ENCODE results near the gene TLL2. TPM values are rescaled to one million over a fixed set of nuclear protein-coding genes. Genes with fewer than 3 reads are reported as not detected.

Gene TLL2
- total RNA-seq, 4 donors from 2014 or later: 0.13 to 2.4 (median 1.8) TPM

DNA sequence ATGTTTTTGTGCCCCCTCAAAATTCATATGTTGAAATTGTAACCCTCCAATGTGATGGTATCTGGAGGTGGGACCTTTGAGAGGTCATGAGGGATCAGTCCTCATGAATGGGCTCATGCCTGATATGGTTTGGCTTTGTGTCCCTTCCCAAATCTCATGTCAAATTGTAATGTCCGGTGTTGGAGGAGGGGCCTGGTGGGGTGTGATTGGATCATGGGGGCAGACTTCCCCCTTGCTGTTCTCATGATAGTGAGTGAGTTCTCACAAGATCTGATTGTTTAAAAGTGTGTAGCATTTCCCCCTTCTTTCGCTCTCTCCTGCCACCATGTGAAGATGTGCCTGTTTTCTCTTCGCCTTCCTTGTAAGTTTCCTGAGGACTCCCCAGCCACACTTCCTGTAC, 53.4 kb downstream of the TLL2 start:
- Histone ChIP-seq H3K27ac (no peak overlapping the region), H3K36me3 (no peaks in the 10 kb centered on the region), H3K27me3 (no peaks in the 10 kb centered on the region), H3K4me1 (peaks cover 7 to 9% of the 10 kb centered on the region in 2 donors), H3K9me3 (no peaks in the 10 kb centered on the region), H3K4me3 (replicated peaks in 1 of 3) (no peak overlapping the region)
- no peak for DNase-seq
- intact Hi-C loops (cut with DNase I): no loop called here
- WGBS, 2 donors: 92 to 95% methylated on average over 3 of the region's 3 CpGs
- TF ChIP-seq POLR2A (IDR thresholded peaks at IDR 0.05): no peak
- TF ChIP-seq, protein P1, sequence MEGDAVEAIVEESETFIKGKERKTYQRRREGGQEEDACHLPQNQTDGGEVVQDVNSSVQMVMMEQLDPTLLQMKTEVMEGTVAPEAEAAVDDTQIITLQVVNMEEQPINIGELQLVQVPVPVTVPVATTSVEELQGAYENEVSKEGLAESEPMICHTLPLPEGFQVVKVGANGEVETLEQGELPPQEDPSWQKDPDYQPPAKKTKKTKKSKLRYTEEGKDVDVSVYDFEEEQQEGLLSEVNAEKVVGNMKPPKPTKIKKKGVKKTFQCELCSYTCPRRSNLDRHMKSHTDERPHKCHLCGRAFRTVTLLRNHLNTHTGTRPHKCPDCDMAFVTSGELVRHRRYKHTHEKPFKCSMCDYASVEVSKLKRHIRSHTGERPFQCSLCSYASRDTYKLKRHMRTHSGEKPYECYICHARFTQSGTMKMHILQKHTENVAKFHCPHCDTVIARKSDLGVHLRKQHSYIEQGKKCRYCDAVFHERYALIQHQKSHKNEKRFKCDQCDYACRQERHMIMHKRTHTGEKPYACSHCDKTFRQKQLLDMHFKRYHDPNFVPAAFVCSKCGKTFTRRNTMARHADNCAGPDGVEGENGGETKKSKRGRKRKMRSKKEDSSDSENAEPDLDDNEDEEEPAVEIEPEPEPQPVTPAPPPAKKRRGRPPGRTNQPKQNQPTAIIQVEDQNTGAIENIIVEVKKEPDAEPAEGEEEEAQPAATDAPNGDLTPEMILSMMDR (IDR thresholded peaks at IDR 0.05): no peak

DNA sequence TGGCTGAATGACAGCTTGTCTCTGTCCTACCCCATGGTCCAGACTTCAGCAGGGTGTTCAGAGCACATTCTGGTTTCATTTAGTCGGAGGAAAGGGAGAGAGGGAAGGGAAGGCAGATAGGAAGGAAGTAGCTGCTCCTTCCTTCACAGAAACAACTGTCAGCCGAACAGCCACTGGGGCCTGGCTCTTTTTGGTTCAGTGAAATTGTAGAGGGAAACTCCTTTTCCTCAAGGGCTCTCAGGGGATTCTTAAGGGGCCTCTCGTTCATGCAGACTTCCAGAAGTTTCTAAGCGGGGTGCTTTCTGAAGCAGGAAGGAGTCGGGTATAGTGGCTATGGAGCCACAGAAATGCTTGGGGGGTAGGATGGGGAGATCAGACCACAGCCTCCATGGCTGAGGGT, 56.4 kb downstream of the TLL2 start:
- WGBS, 2 donors: 20 to 36% methylated on average over 5 of the region's 5 CpGs
- H3K9me3 ChIP-seq: no peaks in the 10 kb centered on the region
- TF ChIP-seq POLR2A (IDR thresholded peaks at IDR 0.05): no peak
- TF ChIP-seq, protein P1 (IDR thresholded peaks at IDR 0.05): no peak
- peak; percentile 44 to 55 for DNase-seq
- H3K27me3 ChIP-seq: no peaks in the 10 kb centered on the region
- H3K36me3 ChIP-seq: no peaks in the 10 kb centered on the region
- H3K27ac ChIP-seq: no peak overlapping the region
- no peak overlapping the region for H3K4me3 ChIP-seq (replicated peaks in 1 of 3)
- H3K4me1 ChIP-seq: peaks cover 7 to 9% of the 10 kb centered on the region in 2 donors
- intact Hi-C loops (cut with DNase I): no loop called here

DNA sequence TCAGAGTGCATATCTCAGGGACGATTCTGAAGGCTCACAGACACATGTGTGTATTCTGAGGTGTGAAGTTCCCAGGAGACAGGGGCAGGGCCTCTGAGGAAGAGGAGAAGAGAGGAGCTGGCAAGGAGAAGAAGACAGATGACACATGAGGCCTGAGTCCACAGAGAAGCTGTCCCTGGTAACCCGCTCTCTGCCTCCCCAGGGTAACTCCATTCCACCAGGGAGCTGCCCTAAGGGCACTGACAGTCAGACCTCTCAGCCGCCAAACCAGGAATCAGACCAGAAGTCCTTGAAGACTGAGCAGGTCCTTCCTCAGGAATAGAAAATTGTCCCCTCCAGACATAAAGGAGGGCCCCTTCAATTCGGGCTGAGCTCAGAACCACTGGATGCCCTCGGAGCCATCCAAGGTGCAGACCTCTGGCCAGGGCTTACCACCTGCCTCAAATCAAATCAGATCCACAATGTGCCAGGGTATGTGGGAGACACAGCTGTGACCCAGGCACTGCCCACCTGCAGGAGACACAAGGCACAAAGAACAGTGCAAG, 57.4 kb downstream of the TLL2 start:
- intact Hi-C loops (cut with DNase I): no loop called here
- H3K4me1 ChIP-seq: peaks cover 7 to 9% of the 10 kb centered on the region in 2 donors
- no peak for DNase-seq
- H3K9me3 ChIP-seq: no peaks in the 10 kb centered on the region
- H3K4me3 ChIP-seq (replicated peaks in 1 of 3): no peak overlapping the region
- 90 to 92% methylated on average over 5 of the region's 5 CpGs for WGBS, 2 donors
- no peaks in the 10 kb centered on the region for H3K27me3 ChIP-seq
- no peaks in the 10 kb centered on the region for H3K36me3 ChIP-seq
- no peak overlapping the region for H3K27ac ChIP-seq
- TF ChIP-seq POLR2A (IDR thresholded peaks at IDR 0.05): no peak
- TF ChIP-seq, protein P1 (IDR thresholded peaks at IDR 0.05): no peak

DNA sequence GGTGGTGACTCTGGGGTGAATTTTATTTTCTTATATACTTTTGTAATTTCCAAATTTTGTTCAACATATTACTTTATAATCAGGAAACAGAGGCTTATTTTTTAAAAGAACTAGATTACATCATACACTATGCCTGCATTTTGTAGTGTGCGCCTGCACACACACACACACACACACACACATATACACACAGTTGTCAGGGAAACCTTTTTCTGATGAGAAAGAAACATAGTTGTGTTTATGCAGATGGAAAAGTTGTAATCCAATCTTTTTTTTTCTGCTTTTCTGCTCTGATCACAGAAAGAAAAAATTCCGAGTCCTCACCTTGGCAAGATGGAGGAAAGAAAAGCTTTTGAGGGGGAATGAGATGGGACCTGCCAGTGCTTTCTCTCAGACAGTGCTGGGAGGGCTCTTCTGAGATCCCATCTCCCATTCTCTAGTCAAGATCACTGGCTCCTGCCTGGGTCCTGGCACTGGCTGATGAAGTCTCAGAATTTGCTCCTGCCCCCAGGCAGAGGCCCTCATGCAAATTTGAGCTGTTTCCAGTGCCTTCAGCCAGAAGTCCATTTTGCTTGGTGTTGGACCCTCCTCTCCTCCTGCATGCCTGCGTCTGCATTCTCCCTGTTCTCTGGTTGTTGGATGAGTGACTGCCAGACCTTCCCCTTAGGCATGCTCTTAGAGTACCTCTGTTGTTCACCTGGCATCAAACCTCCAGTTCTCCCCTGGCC, 59.7 kb downstream of the TLL2 start:
- intact Hi-C loops (cut with DNase I): no loop called here
- TF ChIP-seq, protein P1 (IDR thresholded peaks at IDR 0.05): no peak
- no peak for TF ChIP-seq POLR2A (IDR thresholded peaks at IDR 0.05)
- Histone ChIP-seq H3K27me3 (no peaks in the 10 kb centered on the region), H3K4me3 (replicated peaks in 1 of 3) (no peak overlapping the region), H3K27ac (no peak overlapping the region), H3K36me3 (no peaks in the 10 kb centered on the region), H3K9me3 (no peaks in the 10 kb centered on the region), H3K4me1 (peaks cover 7 to 9% of the 10 kb centered on the region in 2 donors)
- WGBS, 2 donors: 83 to 85% methylated on average over 3 of the region's 3 CpGs
- no peak for DNase-seq

DNA sequence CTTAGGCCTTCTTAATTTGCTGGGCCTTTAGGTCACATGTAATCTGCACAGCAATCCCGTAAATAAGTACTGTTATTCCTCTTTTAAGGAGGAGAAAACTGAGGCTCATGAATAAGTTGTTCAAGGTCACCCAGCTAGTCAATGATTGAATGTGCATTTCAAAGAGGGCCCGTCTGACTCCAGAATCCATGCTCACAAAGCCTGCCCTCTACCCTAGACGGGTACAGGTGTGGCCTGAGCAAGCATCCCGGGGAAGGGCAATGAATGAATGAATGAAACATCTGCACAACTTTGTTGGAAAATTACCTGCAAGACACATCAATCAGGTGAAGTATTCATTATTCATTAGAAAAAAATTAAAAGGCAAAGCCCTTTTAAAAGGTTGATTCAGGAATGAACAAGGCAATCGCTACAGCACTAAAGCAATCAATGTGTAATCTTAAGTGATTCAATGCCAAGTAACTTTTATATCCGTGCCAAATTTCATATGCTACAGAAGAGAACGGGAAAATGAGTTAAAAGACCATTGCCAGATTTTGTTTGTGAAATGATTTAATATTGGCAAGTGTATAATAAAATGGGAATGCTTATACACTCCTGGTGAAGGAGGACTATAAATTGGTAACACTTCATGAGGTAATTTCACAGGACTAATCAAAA, 61.1 kb downstream of the TLL2 start:
- Histone ChIP-seq H3K27ac (no peak overlapping the region), H3K36me3 (no peaks in the 10 kb centered on the region), H3K4me1 (peaks cover 5 to 6% of the 10 kb centered on the region in 2 donors), H3K4me3 (replicated peaks in 1 of 3) (no peak overlapping the region), H3K27me3 (no peaks in the 10 kb centered on the region), H3K9me3 (no peaks in the 10 kb centered on the region)
- intact Hi-C loops (cut with DNase I): no loop called here
- no peak for DNase-seq
- WGBS, 2 donors: 70 to 78% methylated on average over 7 of the region's 7 CpGs
- TF ChIP-seq POLR2A (IDR thresholded peaks at IDR 0.05): no peak
- TF ChIP-seq, protein P1 (IDR thresholded peaks at IDR 0.05): no peak
